Panc1 (cell line): ENCODE results near the gene GBE1.

ENCODE experiments used
- POLR2AphosphoS5 ChIP-seq: IDR thresholded peaks from 2 replicates; pipeline ENCODE4 v1.6.1; 2012; ENCODE audit warnings: mild to moderate bottlenecking, low read depth, low read length, moderate library complexity
- TF ChIP-seq, protein P1 (sequence below): fragments of 450-650 bp; IDR thresholded peaks from 2 replicates; pipeline ENCODE4 v1.5.1; 2017; ENCODE audit warnings: mild to moderate bottlenecking
- TF ChIP-seq, protein P2 (sequence below), 2 experiments: IDR thresholded peaks; 2 replicates each; pipeline ENCODE4 v1.6.1; 2011 to 2012; ENCODE audit warnings: low read depth in 2 of 2, control low read depth in 1 of 2, low read length in 1 of 2, mild to moderate bottlenecking in 1 of 2, moderate library complexity in 1 of 2; ENCODE audit not compliant: insufficient read depth in 1 of 2

DNA sequence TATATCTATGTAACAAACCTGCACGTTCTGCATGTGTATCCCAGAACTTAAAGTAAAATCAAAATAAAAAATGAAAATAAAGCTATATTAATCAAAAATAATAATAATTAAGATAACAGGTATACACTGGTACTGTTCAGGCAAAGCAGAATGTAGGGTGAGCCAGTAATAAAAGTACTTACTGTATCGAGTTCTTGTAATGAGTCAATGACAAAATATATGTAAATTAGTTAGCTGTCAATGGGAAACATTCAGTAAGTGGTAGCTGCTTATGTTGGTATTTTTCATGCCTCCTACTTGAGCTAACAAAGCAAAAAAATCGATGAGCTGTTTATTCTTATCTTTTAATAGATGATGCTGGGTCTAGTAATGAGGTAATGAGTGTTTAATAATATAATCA, 93.2 kb downstream of the GBE1 start:
- TF ChIP-seq, protein P1, sequence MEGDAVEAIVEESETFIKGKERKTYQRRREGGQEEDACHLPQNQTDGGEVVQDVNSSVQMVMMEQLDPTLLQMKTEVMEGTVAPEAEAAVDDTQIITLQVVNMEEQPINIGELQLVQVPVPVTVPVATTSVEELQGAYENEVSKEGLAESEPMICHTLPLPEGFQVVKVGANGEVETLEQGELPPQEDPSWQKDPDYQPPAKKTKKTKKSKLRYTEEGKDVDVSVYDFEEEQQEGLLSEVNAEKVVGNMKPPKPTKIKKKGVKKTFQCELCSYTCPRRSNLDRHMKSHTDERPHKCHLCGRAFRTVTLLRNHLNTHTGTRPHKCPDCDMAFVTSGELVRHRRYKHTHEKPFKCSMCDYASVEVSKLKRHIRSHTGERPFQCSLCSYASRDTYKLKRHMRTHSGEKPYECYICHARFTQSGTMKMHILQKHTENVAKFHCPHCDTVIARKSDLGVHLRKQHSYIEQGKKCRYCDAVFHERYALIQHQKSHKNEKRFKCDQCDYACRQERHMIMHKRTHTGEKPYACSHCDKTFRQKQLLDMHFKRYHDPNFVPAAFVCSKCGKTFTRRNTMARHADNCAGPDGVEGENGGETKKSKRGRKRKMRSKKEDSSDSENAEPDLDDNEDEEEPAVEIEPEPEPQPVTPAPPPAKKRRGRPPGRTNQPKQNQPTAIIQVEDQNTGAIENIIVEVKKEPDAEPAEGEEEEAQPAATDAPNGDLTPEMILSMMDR, result no peak
- TF ChIP-seq, protein P2, sequence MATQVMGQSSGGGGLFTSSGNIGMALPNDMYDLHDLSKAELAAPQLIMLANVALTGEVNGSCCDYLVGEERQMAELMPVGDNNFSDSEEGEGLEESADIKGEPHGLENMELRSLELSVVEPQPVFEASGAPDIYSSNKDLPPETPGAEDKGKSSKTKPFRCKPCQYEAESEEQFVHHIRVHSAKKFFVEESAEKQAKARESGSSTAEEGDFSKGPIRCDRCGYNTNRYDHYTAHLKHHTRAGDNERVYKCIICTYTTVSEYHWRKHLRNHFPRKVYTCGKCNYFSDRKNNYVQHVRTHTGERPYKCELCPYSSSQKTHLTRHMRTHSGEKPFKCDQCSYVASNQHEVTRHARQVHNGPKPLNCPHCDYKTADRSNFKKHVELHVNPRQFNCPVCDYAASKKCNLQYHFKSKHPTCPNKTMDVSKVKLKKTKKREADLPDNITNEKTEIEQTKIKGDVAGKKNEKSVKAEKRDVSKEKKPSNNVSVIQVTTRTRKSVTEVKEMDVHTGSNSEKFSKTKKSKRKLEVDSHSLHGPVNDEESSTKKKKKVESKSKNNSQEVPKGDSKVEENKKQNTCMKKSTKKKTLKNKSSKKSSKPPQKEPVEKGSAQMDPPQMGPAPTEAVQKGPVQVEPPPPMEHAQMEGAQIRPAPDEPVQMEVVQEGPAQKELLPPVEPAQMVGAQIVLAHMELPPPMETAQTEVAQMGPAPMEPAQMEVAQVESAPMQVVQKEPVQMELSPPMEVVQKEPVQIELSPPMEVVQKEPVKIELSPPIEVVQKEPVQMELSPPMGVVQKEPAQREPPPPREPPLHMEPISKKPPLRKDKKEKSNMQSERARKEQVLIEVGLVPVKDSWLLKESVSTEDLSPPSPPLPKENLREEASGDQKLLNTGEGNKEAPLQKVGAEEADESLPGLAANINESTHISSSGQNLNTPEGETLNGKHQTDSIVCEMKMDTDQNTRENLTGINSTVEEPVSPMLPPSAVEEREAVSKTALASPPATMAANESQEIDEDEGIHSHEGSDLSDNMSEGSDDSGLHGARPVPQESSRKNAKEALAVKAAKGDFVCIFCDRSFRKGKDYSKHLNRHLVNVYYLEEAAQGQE (IDR thresholded peaks at IDR 0.05; ENCODE audit: insufficient read depth in 1 of 2, low read depth in 2 of 2, low read length in 1 of 2), result no peak
- no peak for TF ChIP-seq POLR2AphosphoS5
